GM12875 (cell line): ENCODE measurements around the gene GADD45A.

ENCODE experiments used
- H3K4me3 ChIP-seq: one replicate; pipeline ENCODE4 v1.5.1; 2011; ENCODE audit warnings: low read depth, low read length, control low read depth
- CTCF ChIP-seq: IDR thresholded peaks from 2 replicates; pipeline ENCODE4 v1.5.1; 2011; ENCODE audit warnings: low read depth, mild to moderate bottlenecking, control low read depth, inconsistent platforms, low read length, moderate library complexity, borderline replicate concordance; ENCODE audit not compliant: insufficient read depth

The GADD45A gene

GRCh38 chr1:67646145-67647035 is 38.6 kb upstream of the GADD45A start:
- no peak overlapping the region for H3K4me3 ChIP-seq
- TF ChIP-seq CTCF = no peak

GRCh38 chr1:67647036-67647798 is 37.8 kb upstream of the GADD45A start:
- TF ChIP-seq CTCF = no peak
- no peak overlapping the region for H3K4me3 ChIP-seq

DNA sequence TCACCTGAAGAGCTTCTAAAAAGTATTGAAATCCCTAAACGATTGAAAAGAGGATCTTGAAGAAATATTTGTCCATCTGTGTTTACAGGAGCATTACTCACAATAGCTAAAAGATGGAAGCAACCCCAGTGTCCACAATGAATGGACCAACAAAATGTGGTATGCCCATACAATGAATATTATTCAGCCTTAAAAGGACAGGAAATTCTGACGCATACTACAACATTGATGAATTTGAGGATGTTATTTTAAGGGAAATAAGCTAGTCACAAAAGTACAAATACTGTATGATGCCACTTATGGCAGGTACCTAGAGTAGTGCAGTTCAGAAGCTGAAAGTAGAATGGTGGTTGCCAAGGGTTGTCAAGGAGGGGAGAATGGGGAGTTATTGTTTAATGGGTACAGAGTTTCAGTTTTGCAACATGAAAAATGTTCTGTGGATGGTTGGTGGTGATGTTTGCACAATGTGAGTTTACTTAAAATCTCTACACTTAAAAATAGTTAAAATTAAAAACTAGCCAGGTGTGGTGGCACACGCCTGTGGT is 37.1 kb upstream of the GADD45A start:
- no peak overlapping the region for H3K4me3 ChIP-seq
- no peak for TF ChIP-seq CTCF

GRCh38 chr1:67648582-67649326 is 36.2 kb upstream of the GADD45A start:
- no peak for TF ChIP-seq CTCF

GRCh38 chr1:67650061-67650460 is 34.9 kb upstream of the GADD45A start:
- no peak overlapping the region for H3K4me3 ChIP-seq
- no peak for TF ChIP-seq CTCF

More at GRCh38 chr1:67648582-67649326, 36.2 kb upstream of the GADD45A start:
- H3K4me3 ChIP-seq = no peak overlapping the region

- TF ChIP-seq CTCF = no peak
- no peak overlapping the region for H3K4me3 ChIP-seq
These were observed 34.0 kb upstream of the GADD45A start for GRCh38 chr1:67651031-67651430.
